Neural progenitor cell (in vitro differentiated cells): ENCODE data around the gene TTC24.

ENCODE experiments used
- EZH2 ChIP-seq: fragments of 200-600 bp; sonication (generic); IDR thresholded peaks from 2 replicates; pipeline ENCODE4 v1.6.1; 2017; ENCODE audit warnings: antibody characterized with exemption, mild to moderate bottlenecking, moderate library complexity
- EZH2phosphoT487 ChIP-seq: fragments of 200-600 bp; sonication (generic); IDR thresholded peaks from 2 replicates; pipeline ENCODE4 v1.6.1; 2017; ENCODE audit warnings: antibody characterized with exemption

DNA sequence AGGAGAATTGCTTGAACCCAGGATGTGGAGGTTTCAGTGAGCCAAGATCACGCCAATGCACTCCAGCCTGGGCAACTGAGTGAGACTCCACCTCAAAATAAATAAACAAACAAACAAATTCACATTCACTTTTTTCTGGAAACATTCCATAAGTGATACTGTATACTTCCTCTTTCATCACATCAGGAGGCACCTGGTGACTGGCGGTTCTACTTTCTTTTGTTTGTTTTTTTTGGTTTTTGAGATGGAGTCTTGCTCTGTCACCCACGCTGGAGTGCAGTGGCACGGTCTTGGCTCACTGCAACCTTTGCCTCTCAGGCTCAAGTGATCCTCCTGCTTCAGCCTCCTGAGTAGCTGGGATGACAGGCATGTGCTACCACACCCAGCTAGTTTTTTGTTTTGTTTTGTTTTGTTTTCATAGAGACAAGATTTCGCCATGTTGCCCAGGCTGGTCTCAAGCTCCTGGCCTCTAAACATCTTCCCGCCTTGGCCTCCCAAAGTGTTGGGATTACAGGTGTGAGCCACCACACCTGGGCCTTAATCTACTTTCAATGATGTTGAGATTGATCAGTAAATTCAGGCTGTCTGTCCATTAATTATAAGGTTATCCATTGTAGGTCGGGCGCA lies 50.4 kb downstream of the TTC24 start:
- TF ChIP-seq EZH2 (no peak), EZH2phosphoT487 (no peak)
